Measurements from ENCODE around the gene BEGAIN.

BEGAIN gene

GRCh38 chr14:100585448-100586152, 1.6 kb downstream of the BEGAIN start:
- no peak for DNase-seq (ENCODE audit: insufficient read length)
- TF ChIP-seq POLR2AphosphoS5 (IDR thresholded peaks at IDR 0.05; ENCODE audit: low read depth, low read length) (no peak), TAF1 (IDR thresholded peaks at IDR 0.05; ENCODE audit: borderline replicate concordance, low read depth, low read length) (no peak), POLR2A (IDR thresholded peaks at IDR 0.05; ENCODE audit: low read depth, low read length) (no peak)
- FAIRE-seq, result no peak

- TF ChIP-seq POLR2A (IDR thresholded peaks at IDR 0.05; ENCODE audit: low read depth, low read length) (no peak), TAF1 (IDR thresholded peaks at IDR 0.05; ENCODE audit: borderline replicate concordance, low read depth, low read length) (no peak), POLR2AphosphoS5 (IDR thresholded peaks at IDR 0.05; ENCODE audit: low read depth, low read length) (no peak)
- DNase-seq (ENCODE audit: insufficient read length) (no peak), FAIRE-seq (no peak)
Measured at GRCh38 chr14:100584056-100585031, 2.9 kb downstream of the BEGAIN start.

- TF ChIP-seq POLR2AphosphoS5 (IDR thresholded peaks at IDR 0.05; ENCODE audit: low read depth, low read length), result no peak
- TF ChIP-seq POLR2A (IDR thresholded peaks at IDR 0.05; ENCODE audit: low read depth, low read length), result no peak
- FAIRE-seq (no peak), DNase-seq (ENCODE audit: insufficient read length) (no peak)
Measured at GRCh38 chr14:100583245-100583644, 4.0 kb downstream of the BEGAIN start.

- TF ChIP-seq TAF1 (IDR thresholded peaks at IDR 0.05; ENCODE audit: borderline replicate concordance, low read depth, low read length), result no peak
- no peak for TF ChIP-seq POLR2A (IDR thresholded peaks at IDR 0.05; ENCODE audit: low read depth, low read length)
- TF ChIP-seq POLR2AphosphoS5 (IDR thresholded peaks at IDR 0.05; ENCODE audit: low read depth, low read length), result no peak
- DNase-seq (ENCODE audit: insufficient read length), result no peak
- FAIRE-seq, result no peak
Measured at GRCh38 chr14:100582496-100583165, 4.6 kb downstream of the BEGAIN start.

GRCh38 chr14:100581228-100582145, 5.7 kb downstream of the BEGAIN start:
- FAIRE-seq (no peak), DNase-seq (ENCODE audit: insufficient read length) (no peak)
- no peak for TF ChIP-seq POLR2AphosphoS5 (IDR thresholded peaks at IDR 0.05; ENCODE audit: low read depth, low read length)
- TF ChIP-seq POLR2A (IDR thresholded peaks at IDR 0.05; ENCODE audit: low read depth, low read length), result no peak
- TF ChIP-seq TAF1 (IDR thresholded peaks at IDR 0.05; ENCODE audit: borderline replicate concordance, low read depth, low read length), result no peak

- FAIRE-seq, result no peak
- DNase-seq (ENCODE audit: insufficient read length), result no peak
- no peak for TF ChIP-seq POLR2AphosphoS5 (IDR thresholded peaks at IDR 0.05; ENCODE audit: low read depth, low read length)
- TF ChIP-seq TAF1 (IDR thresholded peaks at IDR 0.05; ENCODE audit: borderline replicate concordance, low read depth, low read length), result no peak
- no peak for TF ChIP-seq POLR2A (IDR thresholded peaks at IDR 0.05; ENCODE audit: low read depth, low read length)
Measured at GRCh38 chr14:100580316-100581227, 6.6 kb downstream of the BEGAIN start.

GRCh38 chr14:100578552-100578951, 8.7 kb downstream of the BEGAIN start:
- TF ChIP-seq POLR2A (IDR thresholded peaks at IDR 0.05; ENCODE audit: low read depth, low read length), result no peak
- no peak for TF ChIP-seq TAF1 (IDR thresholded peaks at IDR 0.05; ENCODE audit: borderline replicate concordance, low read depth, low read length)
- TF ChIP-seq POLR2AphosphoS5 (IDR thresholded peaks at IDR 0.05; ENCODE audit: low read depth, low read length), result no peak
- DNase-seq (ENCODE audit: insufficient read length), result no peak
- FAIRE-seq, result no peak

GRCh38 chr14:100577986-100578431, 9.2 kb downstream of the BEGAIN start:
- TF ChIP-seq POLR2AphosphoS5 (IDR thresholded peaks at IDR 0.05; ENCODE audit: low read depth, low read length), result no peak
- TF ChIP-seq TAF1 (IDR thresholded peaks at IDR 0.05; ENCODE audit: borderline replicate concordance, low read depth, low read length), result no peak
- no peak for TF ChIP-seq POLR2A (IDR thresholded peaks at IDR 0.05; ENCODE audit: low read depth, low read length)
- no peak for DNase-seq (ENCODE audit: insufficient read length)
- no peak for FAIRE-seq

- FAIRE-seq (no peak), DNase-seq (ENCODE audit: insufficient read length) (no peak)
- TF ChIP-seq POLR2AphosphoS5 (IDR thresholded peaks at IDR 0.05; ENCODE audit: low read depth, low read length), result no peak
- no peak for TF ChIP-seq TAF1 (IDR thresholded peaks at IDR 0.05; ENCODE audit: borderline replicate concordance, low read depth, low read length)
- TF ChIP-seq POLR2A (IDR thresholded peaks at IDR 0.05; ENCODE audit: low read depth, low read length), result no peak
Measured at GRCh38 chr14:100577321-100577985, 9.8 kb downstream of the BEGAIN start.

All from GM12892 (cell line).